HepG2 (cell line): ENCODE data around the gene KCTD13. TPM values are rescaled to one million over a fixed set of nuclear protein-coding genes. Genes with fewer than 3 reads are reported as not detected.

Experiments
- ATAC-seq: fragments of 200-7000 bp; cut with Tn5 transposase; 3 replicates; pipeline ENCODE4 v1.9.1; 2020; ENCODE audit warnings: mild to moderate bottlenecking, moderate library complexity
- BruUV-seq: library from RNA; stranded (reverse); fragments of 400-500 nt; replicated peaks from 2 replicates; lab custom pipeline; 2021; lab: Mats Ljungman, UMichigan
- CTCF ChIA-PET: fragments of 300-600 bp; formaldehyde crosslinking; extraction: SDS; loops from one replicate; lab custom pipeline; 2021; ENCODE audit warnings: low total read pairs, inconsistent platforms, low intra/inter-chr PET ratio; lab: Yijun Ruan, JAX
- POLR2A ChIA-PET: fragments of 350-600 bp; sonication (Branson Sonifier 250); formaldehyde crosslinking; loops from one replicate; lab custom pipeline; 2020; ENCODE audit warnings: antibody characterized with exemption, inconsistent platforms; lab: Yijun Ruan, JAX
- DNase-seq: peaks from one replicate; pipeline ENCODE4 v3.0.0-alpha.2; 2015; ENCODE audit warnings: low spot score
- FAIRE-seq: peaks from 3 replicates; lab custom pipeline; 2011; peaks lifted over from hg19 to GRCh38; lab: Jason Lieb, UNC
- H2AFZ ChIP-seq: one replicate; pipeline ENCODE4 v1.6.1; 2011; ENCODE audit warnings: low read length, inconsistent platforms
- H3K27ac ChIP-seq: fragments of 300-600 bp; 3 replicates; pipeline ENCODE4 v1.8.0; 2011; ENCODE audit warnings: mixed run types, mild to moderate bottlenecking, mixed read lengths, low read length, inconsistent platforms; ENCODE audit not compliant: insufficient read depth; ENCODE audit errors: extremely low read length
- H3K27me3 ChIP-seq, 2 experiments: fragments of 200-600 bp in 1 of 2; 2 replicates in 1 of 2; 3 replicates in 1 of 2; pipeline versions ENCODE4 v1.6.0 to v1.8.0; 2011; ENCODE audit warnings: low read length in 2 of 2, mild to moderate bottlenecking in 2 of 2, moderate library complexity in 2 of 2, inconsistent platforms in 1 of 2; ENCODE audit not compliant: insufficient read depth in 2 of 2, control insufficient read depth in 1 of 2
- H3K36me3 ChIP-seq, 2 experiments: fragments of 200-600 bp in 1 of 2; replicated peaks in 1 of 2; 2 replicates in 1 of 2; 3 replicates in 1 of 2; pipeline versions ENCODE4 v1.5.1 to v1.8.0; 2011; ENCODE audit warnings: low read length in 2 of 2, inconsistent platforms in 1 of 2; ENCODE audit not compliant: insufficient read depth in 2 of 2, control insufficient read depth in 1 of 2
- H3K4me1 ChIP-seq: 2 replicates; pipeline ENCODE4 v1.5.1; 2012; ENCODE audit warnings: low read length, inconsistent platforms; ENCODE audit not compliant: insufficient read depth
- H3K4me2 ChIP-seq: 2 replicates; pipeline ENCODE4 v1.6.0; 2011; ENCODE audit warnings: low read depth, low read length, inconsistent platforms
- H3K4me3 ChIP-seq, 3 experiments: fragments of 200-600 bp in 1 of 3; sonication (generic), shearing (Covaris generic) in 1 of 3; replicated peaks in 1 of 3; 2 replicates each; pipeline ENCODE4 v1.5.1; 2011 to 2016; ENCODE audit warnings: low read length in 3 of 3, inconsistent platforms in 2 of 3, low read depth in 2 of 3, mild to moderate bottlenecking in 2 of 3, control low read depth in 1 of 3, mixed read lengths in 1 of 3; ENCODE audit not compliant: insufficient read depth in 1 of 3
- H3K79me2 ChIP-seq: one replicate; pipeline ENCODE4 v1.6.1; 2011; ENCODE audit warnings: low read length, inconsistent platforms; ENCODE audit not compliant: insufficient read depth
- H3K9ac ChIP-seq: 2 replicates; pipeline ENCODE4 v1.6.0; 2011; ENCODE audit warnings: mild to moderate bottlenecking, low read depth, low read length, inconsistent platforms; ENCODE audit not compliant: insufficient read depth
- H3K9me3 ChIP-seq: 2 replicates; pipeline ENCODE4 v1.5.1; 2012; ENCODE audit warnings: mild to moderate bottlenecking, low read length
- H4K20me1 ChIP-seq: 2 replicates; pipeline ENCODE4 v1.6.0; 2011; ENCODE audit warnings: inconsistent platforms, mild to moderate bottlenecking, low read length, moderate library complexity; ENCODE audit not compliant: insufficient read depth
- CCDC6 ChIP-seq: sonication (generic); formaldehyde crosslinking; IDR thresholded peaks from 2 replicates; pipeline ENCODE4 v1.8.1; 2022; ENCODE audit warnings: mild to moderate bottlenecking, missing genetic modification reagents, moderate library complexity
- CEBPB ChIP-seq: IDR thresholded peaks from 2 replicates; pipeline ENCODE4 v1.6.1; 2011; ENCODE audit warnings: low read depth, low read length, improper control_type of control experiment, borderline replicate concordance
- FLYWCH1 ChIP-seq: sonication (generic); formaldehyde crosslinking; IDR thresholded peaks from 2 replicates; pipeline ENCODE4 v1.8.1; 2023; ENCODE audit warnings: mild to moderate bottlenecking, missing genetic modification reagents
- HNRNPLL ChIP-seq: fragments of 200-400 bp; formaldehyde crosslinking; IDR thresholded peaks from 2 replicates; pipeline ENCODE4 v1.6.1; 2017; ENCODE audit warnings: mild to moderate bottlenecking, low read depth, low read length; ENCODE audit not compliant: poor library complexity, severe bottlenecking
- KDM6A ChIP-seq: IDR thresholded peaks from 2 replicates; pipeline ENCODE4 v1.6.1; 2016; ENCODE audit warnings: low read depth
- MIER2 ChIP-seq: IDR thresholded peaks from 2 replicates; pipeline ENCODE4 v1.6.1; 2016; ENCODE audit warnings: missing biosample characterization, missing genetic modification reagents
- MTF2 ChIP-seq: sonication (generic); formaldehyde crosslinking; IDR thresholded peaks from 2 replicates; pipeline ENCODE4 v1.5.0; 2020; ENCODE audit warnings: missing genetic modification reagents, borderline replicate concordance
- SIN3B ChIP-seq: fragments of 150-350 bp; IDR thresholded peaks from 2 replicates; pipeline ENCODE4 v1.6.1; 2014; ENCODE audit warnings: low read length
- SKI ChIP-seq: fragments of 450-650 bp; IDR thresholded peaks from one replicate; pipeline ENCODE4 v1.6.1; 2018; ENCODE audit warnings: mild to moderate bottlenecking; ENCODE audit not compliant: partially characterized antibody
- TCF12 ChIP-seq, 2 experiments: fragments of 450-650 bp in 1 of 2; sonication (generic) in 1 of 2; formaldehyde crosslinking in 1 of 2; IDR thresholded peaks; 2 replicates each; pipeline versions ENCODE4 v1.6.1 to v1.8.0; 2017 to 2022; ENCODE audit warnings: antibody characterized with exemption in 1 of 2, mild to moderate bottlenecking in 1 of 2, missing genetic modification reagents in 1 of 2, moderate library complexity in 1 of 2
- YY1 ChIP-seq: IDR thresholded peaks from 2 replicates; pipeline ENCODE4 v1.6.1; 2011; ENCODE audit warnings: low read length, low read depth, moderate library complexity, mild to moderate bottlenecking; ENCODE audit not compliant: insufficient read depth, insufficient replicate concordance
- ZC3H4 ChIP-seq: sonication (generic); formaldehyde crosslinking; IDR thresholded peaks from 2 replicates; pipeline ENCODE4 v1.4.0; 2020; ENCODE audit warnings: missing genetic modification reagents, borderline replicate concordance
- ZNF235 ChIP-seq: sonication (generic); formaldehyde crosslinking; IDR thresholded peaks from 2 replicates; pipeline ENCODE4 v1.8.1; 2023; ENCODE audit warnings: mild to moderate bottlenecking, missing genetic modification reagents, borderline replicate concordance
- ZNF468 ChIP-seq: sonication (generic); formaldehyde crosslinking; IDR thresholded peaks from 2 replicates; pipeline ENCODE4 v1.8.0; 2022; ENCODE audit warnings: mild to moderate bottlenecking, moderate library complexity, missing genetic modification reagents
- ZNF747 ChIP-seq: sonication (generic); formaldehyde crosslinking; IDR thresholded peaks from 2 replicates; pipeline ENCODE4 v1.8.1; 2023; ENCODE audit warnings: missing genetic modification reagents, mild to moderate bottlenecking, borderline replicate concordance
- WGBS: methylation state at CpG from one replicate; pipeline ENCODE4 v1.1.6; 2017; ENCODE audit warnings: low lambda C conversion rate; 5-methylcytosine and 5-hydroxymethylcytosine counted together
- in situ Hi-C: cut with HindIII; loops from 2 replicates; pipeline ENCODE4 v1.10.0; 2017; ENCODE audit warnings: low pct_unique_long_range_greater_than_20kb; ENCODE audit not compliant: extremely low pct_ligation_motif_present
- intact Hi-C: fragments of 100-400 bp; cut with micrococcal nuclease; formaldehyde crosslinking; loops from one replicate; pipeline ENCODE4 v1.10.0; 2022; ENCODE audit not compliant: unreplicated experiment
- polyA plus RNA-seq, 8 experiments: library from polyadenylated mRNA; depleted of rRNA in 3 of 8; stranded (reverse) in 7 of 8; unstranded in 1 of 8; fragments of >200 nt; fragmentation: Illumina TruSeq in 4 of 8; extraction: Trizol in 4 of 8; gene quantifications; 2 replicates each; pipeline versions ENCODE4 v1.2.1 to v1.2.3, GENCODE V29; 2011 to 2016; ENCODE audit warnings: low read depth in 4 of 8, missing spikeins in 1 of 8, mixed read lengths in 1 of 8; ENCODE audit not compliant: insufficient read depth in 1 of 8
- total RNA-seq, 5 experiments: library from RNA; depleted of rRNA; stranded (reverse); fragments of >200 nt; fragmentation: Illumina TruSeq; extraction: Trizol; gene quantifications; 2 replicates each; pipeline ENCODE4 v1.2.3, GENCODE V29; 2016; ENCODE audit warnings: low read depth in 1 of 5
- TF ChIP-seq, protein P1 (sequence below): IDR thresholded peaks from 2 replicates; pipeline ENCODE4 v1.6.1; 2016; ENCODE audit warnings: missing compliant biosample characterization, missing genetic modification reagents, borderline replicate concordance
- TF ChIP-seq, protein P2 (sequence below): sonication (generic); formaldehyde crosslinking; IDR thresholded peaks from 2 replicates; pipeline ENCODE4 v1.4.0; 2020; ENCODE audit warnings: missing genetic modification reagents; ENCODE audit errors: not compliant biosample characterization
- TF ChIP-seq, protein P3 (sequence below): sonication (generic); formaldehyde crosslinking; IDR thresholded peaks from 2 replicates; pipeline ENCODE4 v1.4.0; 2020; ENCODE audit warnings: missing genetic modification reagents

KCTD13 gene
- total and polyA plus RNA-seq, 2 of the 13 experiments (the other 11 are each of a cell fraction or from before 2014, with no cell fraction given): 6.3 to 14.7 TPM

DNA sequence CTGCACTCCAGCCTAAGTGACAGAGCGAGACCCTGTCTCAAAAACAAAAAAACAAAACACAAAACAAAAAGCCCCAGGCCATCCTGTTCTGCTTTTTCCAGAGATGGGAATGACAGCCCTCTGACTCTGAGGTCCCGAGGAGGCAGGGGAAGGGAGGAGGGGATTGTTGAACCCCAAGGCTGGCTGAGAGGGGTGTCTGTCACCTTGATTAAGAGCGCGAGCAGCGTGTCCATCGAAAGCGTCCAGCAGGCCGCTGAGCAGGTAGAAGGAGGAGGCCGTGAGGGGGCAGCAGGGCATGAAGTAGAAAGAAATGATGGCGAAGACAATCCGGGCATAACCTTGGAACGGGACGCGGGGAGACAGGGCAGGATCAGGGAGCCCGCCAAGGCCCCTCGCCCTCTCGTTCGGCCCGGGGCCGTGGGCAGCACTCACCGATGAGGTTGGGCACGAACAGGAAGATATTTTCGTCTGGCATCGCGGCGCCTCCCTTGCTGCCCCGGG lies 63.6 kb downstream of the KCTD13 start:
- in situ Hi-C loops: loop anchor here (10.0 kb wide), 1 partner anchor 142 kb away; no protein-coding TSS in a partner anchor
- Histone ChIP-seq H3K9me3 (no peaks in the 10 kb centered on the region), H3K27me3 (no peaks in the 10 kb centered on the region; a peak in 1 of 5 replicates), H3K36me3 (peaks cover 6 to 13% of the 10 kb centered on the region in 2 experiments; a peak in 4 of 5 replicates), H2AFZ (no peak overlapping the region), H3K9ac (peak overlapping the region; percentile 93), H3K4me1 (peaks cover 37% of the 10 kb centered on the region), H3K79me2 (peaks cover 13% of the 10 kb centered on the region), H3K4me2 (peak overlapping the region; percentile 91), H3K27ac (peak overlapping the region; percentile 97), H4K20me1 (no peaks in the 10 kb centered on the region; the same call in 1 of the 2 replicates), H3K4me3 (peak overlapping the region; percentile 85 to 95 (median 88))
- intact Hi-C loops: loop anchor here (2.0 to 5.0 kb wide), 3 partner anchors 30 to 38 kb away; partner anchors contain the start of gene ASPHD1
- no peak for FAIRE-seq
- peak; percentile 10 for ATAC-seq
- POLR2A ChIA-PET: interaction anchor here (1.0 to 4.1 kb wide), 14 partner anchors 14 to 203 kb away, joined by 3 to 29 read pairs (median 8); partner anchors contain the start of genes ALDOA, ASPHD1, KCTD13 and MAZ
- CTCF ChIA-PET: interaction anchor here (0.9 kb wide), 1 partner anchor 143 kb away, joined by 3 read pairs; no protein-coding TSS in a partner anchor
- 3% methylated on average over 14 of the region's 27 CpGs for WGBS
- DNase-seq: no peak
- BruUV-seq: no TSS peak
- TF ChIP-seq TCF12 (IDR thresholded peaks at IDR 0.05) (no peak), TCF12 (CRISPR knock-in tag; IDR thresholded peaks at IDR 0.05) (no peak), YY1 (no peak), HNRNPLL (no peak), SKI (no peak), KDM6A (CRISPR knock-in tag) (no peak), CEBPB (no peak), ZNF468 (CRISPR knock-in tag) (no peak), ZNF747 (CRISPR knock-in tag) (no peak; the same call in 1 of the 2 replicates), ZNF235 (peak; percentile 95; the same call in 1 of the 2 replicates), ZC3H4 (CRISPR knock-in tag) (no peak), MIER2 (CRISPR knock-in tag) (0 out of 2 replicates have a peak, but pooled peaks have one; percentile 32), MTF2 (CRISPR knock-in tag) (no peak), CCDC6 (CRISPR knock-in tag) (no peak), FLYWCH1 (no peak), SIN3B (no peak)
- TF ChIP-seq, protein P1, sequence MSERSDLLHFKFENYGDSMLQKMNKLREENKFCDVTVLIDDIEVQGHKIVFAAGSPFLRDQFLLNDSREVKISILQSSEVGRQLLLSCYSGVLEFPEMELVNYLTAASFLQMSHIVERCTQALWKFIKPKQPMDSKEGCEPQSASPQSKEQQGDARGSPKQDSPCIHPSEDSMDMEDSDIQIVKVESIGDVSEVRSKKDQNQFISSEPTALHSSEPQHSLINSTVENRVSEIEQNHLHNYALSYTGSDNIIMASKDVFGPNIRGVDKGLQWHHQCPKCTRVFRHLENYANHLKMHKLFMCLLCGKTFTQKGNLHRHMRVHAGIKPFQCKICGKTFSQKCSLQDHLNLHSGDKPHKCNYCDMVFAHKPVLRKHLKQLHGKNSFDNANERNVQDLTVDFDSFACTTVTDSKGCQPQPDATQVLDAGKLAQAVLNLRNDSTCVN (CRISPR knock-in tag): no peak
- TF ChIP-seq, protein P2, sequence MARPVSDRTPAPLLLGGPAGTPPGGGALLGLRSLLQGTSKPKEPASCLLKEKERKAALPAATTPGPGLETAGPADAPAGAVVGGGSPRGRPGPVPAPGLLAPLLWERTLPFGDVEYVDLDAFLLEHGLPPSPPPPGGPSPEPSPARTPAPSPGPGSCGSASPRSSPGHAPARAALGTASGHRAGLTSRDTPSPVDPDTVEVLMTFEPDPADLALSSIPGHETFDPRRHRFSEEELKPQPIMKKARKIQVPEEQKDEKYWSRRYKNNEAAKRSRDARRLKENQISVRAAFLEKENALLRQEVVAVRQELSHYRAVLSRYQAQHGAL (CRISPR knock-in tag): no peak
- TF ChIP-seq, protein P3, sequence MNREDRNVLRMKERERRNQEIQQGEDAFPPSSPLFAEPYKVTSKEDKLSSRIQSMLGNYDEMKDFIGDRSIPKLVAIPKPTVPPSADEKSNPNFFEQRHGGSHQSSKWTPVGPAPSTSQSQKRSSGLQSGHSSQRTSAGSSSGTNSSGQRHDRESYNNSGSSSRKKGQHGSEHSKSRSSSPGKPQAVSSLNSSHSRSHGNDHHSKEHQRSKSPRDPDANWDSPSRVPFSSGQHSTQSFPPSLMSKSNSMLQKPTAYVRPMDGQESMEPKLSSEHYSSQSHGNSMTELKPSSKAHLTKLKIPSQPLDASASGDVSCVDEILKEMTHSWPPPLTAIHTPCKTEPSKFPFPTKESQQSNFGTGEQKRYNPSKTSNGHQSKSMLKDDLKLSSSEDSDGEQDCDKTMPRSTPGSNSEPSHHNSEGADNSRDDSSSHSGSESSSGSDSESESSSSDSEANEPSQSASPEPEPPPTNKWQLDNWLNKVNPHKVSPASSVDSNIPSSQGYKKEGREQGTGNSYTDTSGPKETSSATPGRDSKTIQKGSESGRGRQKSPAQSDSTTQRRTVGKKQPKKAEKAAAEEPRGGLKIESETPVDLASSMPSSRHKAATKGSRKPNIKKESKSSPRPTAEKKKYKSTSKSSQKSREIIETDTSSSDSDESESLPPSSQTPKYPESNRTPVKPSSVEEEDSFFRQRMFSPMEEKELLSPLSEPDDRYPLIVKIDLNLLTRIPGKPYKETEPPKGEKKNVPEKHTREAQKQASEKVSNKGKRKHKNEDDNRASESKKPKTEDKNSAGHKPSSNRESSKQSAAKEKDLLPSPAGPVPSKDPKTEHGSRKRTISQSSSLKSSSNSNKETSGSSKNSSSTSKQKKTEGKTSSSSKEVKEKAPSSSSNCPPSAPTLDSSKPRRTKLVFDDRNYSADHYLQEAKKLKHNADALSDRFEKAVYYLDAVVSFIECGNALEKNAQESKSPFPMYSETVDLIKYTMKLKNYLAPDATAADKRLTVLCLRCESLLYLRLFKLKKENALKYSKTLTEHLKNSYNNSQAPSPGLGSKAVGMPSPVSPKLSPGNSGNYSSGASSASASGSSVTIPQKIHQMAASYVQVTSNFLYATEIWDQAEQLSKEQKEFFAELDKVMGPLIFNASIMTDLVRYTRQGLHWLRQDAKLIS: no peak
